Measurements from ENCODE around the gene APOM.

Gene APOM

GRCh38 chr6:31631681-31632278, 23.9 kb upstream of the APOM start:
- no peak for DNase-seq

GRCh38 chr6:31632279-31632946, 23.3 kb upstream of the APOM start:
- DNase-seq: no peak

GRCh38 chr6:31633447-31633846, 22.2 kb upstream of the APOM start:
- DNase-seq: no peak

- DNase-seq: no peak
Measured at GRCh38 chr6:31634131-31634530, 21.6 kb upstream of the APOM start.

GRCh38 chr6:31634969-31635575, 20.6 kb upstream of the APOM start:
- no peak for DNase-seq

- DNase-seq: no peak
Measured at GRCh38 chr6:31636698-31637596, 18.7 kb upstream of the APOM start.

GRCh38 chr6:31639043-31639442, 16.7 kb upstream of the APOM start:
- DNase-seq: no peak

- DNase-seq: no peak
Measured at GRCh38 chr6:31639449-31639861, 16.2 kb upstream of the APOM start.

GRCh38 chr6:31640612-31641011, 15.1 kb upstream of the APOM start:
- no peak for DNase-seq

- DNase-seq: no peak
Measured at GRCh38 chr6:31641370-31641769, 14.3 kb upstream of the APOM start.

GRCh38 chr6:31642798-31643570, 12.7 kb upstream of the APOM start:
- DNase-seq: no peak

GRCh38 chr6:31643818-31644454, 11.8 kb upstream of the APOM start:
- no peak for DNase-seq

GRCh38 chr6:31645325-31645724, 10.4 kb upstream of the APOM start:
- no peak for DNase-seq

- DNase-seq: no peak
Measured at GRCh38 chr6:31651602-31652191, 4.0 kb upstream of the APOM start.

- peak; percentile 94 for DNase-seq
Measured at GRCh38 chr6:31652925-31653724, 2.6 kb upstream of the APOM start.

GRCh38 chr6:31654574-31655348, 933 bp upstream of the APOM start:
- no peak for DNase-seq

- no peak for DNase-seq
Measured at GRCh38 chr6:31657406-31658157, 1.9 kb downstream of the APOM start.

GRCh38 chr6:31658158-31658688, 2.5 kb downstream of the APOM start:
- DNase-seq: no peak
